ENCODE measurements around the gene SMURF1. TPM values are rescaled to one million over a fixed set of nuclear protein-coding genes. Genes with fewer than 3 reads are reported as not detected.
"Not testable (repeated sequence)": the region's sequence is repeated elsewhere in the genome, so short reads cannot be mapped to it uniquely, and the experiment has no call there.

Gene SMURF1
- total RNA-seq, 1 donor from 2014 or later: 13.5 TPM

- peak; percentile 7 for ATAC-seq
- no peak for DNase-seq (ENCODE audit: low spot score)
Observed at GRCh38 chr7:99123571-99124033, 20.3 kb downstream of the SMURF1 start.

- DNase-seq (ENCODE audit: low spot score): no peak
- peak; percentile 58 for ATAC-seq
Observed at GRCh38 chr7:99122762-99123161, 21.1 kb downstream of the SMURF1 start.

GRCh38 chr7:99121496-99122021 lies 22.3 kb downstream of the SMURF1 start:
- ATAC-seq: no peak

GRCh38 chr7:99120916-99121315 lies 23.0 kb downstream of the SMURF1 start:
- DNase-seq (ENCODE audit: low spot score): no peak
- ATAC-seq: no peak

More at GRCh38 chr7:99121496-99122021, 22.3 kb downstream of the SMURF1 start:
- no peak for DNase-seq (ENCODE audit: low spot score)

GRCh38 chr7:99120501-99120900 lies 23.4 kb downstream of the SMURF1 start:
- DNase-seq (ENCODE audit: low spot score) (no peak), ATAC-seq (no peak)

- no peak for DNase-seq (ENCODE audit: low spot score)
- no peak for ATAC-seq
Observed at GRCh38 chr7:99118077-99118476, 25.8 kb downstream of the SMURF1 start.

- DNase-seq (ENCODE audit: low spot score) (no peak), ATAC-seq (no peak)
Observed at GRCh38 chr7:99116144-99116543, 27.8 kb downstream of the SMURF1 start.

- ATAC-seq: no peak
- no peak for DNase-seq (ENCODE audit: low spot score)
Observed at GRCh38 chr7:99115379-99115778, 28.5 kb downstream of the SMURF1 start.

- ATAC-seq (no peak), DNase-seq (ENCODE audit: low spot score) (no peak)
Observed at GRCh38 chr7:99112979-99113378, 30.9 kb downstream of the SMURF1 start.

GRCh38 chr7:99112097-99112496 lies 31.8 kb downstream of the SMURF1 start:
- ATAC-seq (no peak), DNase-seq (ENCODE audit: low spot score) (no peak)

- no peak for DNase-seq (ENCODE audit: low spot score)
- ATAC-seq: no peak
Observed at GRCh38 chr7:99111591-99111990, 32.3 kb downstream of the SMURF1 start.

GRCh38 chr7:99109108-99110051 lies 34.5 kb downstream of the SMURF1 start:
- no peak for ATAC-seq
- DNase-seq (ENCODE audit: low spot score): no peak

GRCh38 chr7:99108613-99109012 lies 35.3 kb downstream of the SMURF1 start:
- no peak for DNase-seq (ENCODE audit: low spot score)
- no peak for ATAC-seq

- DNase-seq (ENCODE audit: low spot score) (no peak), ATAC-seq (no peak)
Observed at GRCh38 chr7:99106821-99107241, 37.1 kb downstream of the SMURF1 start.

GRCh38 chr7:99106411-99106810 lies 37.5 kb downstream of the SMURF1 start:
- peak; percentile 44 for ATAC-seq
- no peak for DNase-seq (ENCODE audit: low spot score)

GRCh38 chr7:99105756-99106155 lies 38.2 kb downstream of the SMURF1 start:
- ATAC-seq (peak; percentile 80), DNase-seq (ENCODE audit: low spot score) (no peak)

GRCh38 chr7:99104631-99105030 lies 39.3 kb downstream of the SMURF1 start:
- no peak for ATAC-seq
- DNase-seq (ENCODE audit: low spot score): no peak

- not testable (repeated sequence) for DNase-seq (ENCODE audit: low spot score); ATAC-seq
Observed at GRCh38 chr7:99103836-99104235, 40.1 kb downstream of the SMURF1 start.

- ATAC-seq (no peak), DNase-seq (ENCODE audit: low spot score) (no peak)
Observed at GRCh38 chr7:99102809-99103690, 40.9 kb downstream of the SMURF1 start.

- ATAC-seq (no peak), DNase-seq (ENCODE audit: low spot score) (no peak)
Observed at GRCh38 chr7:99102361-99102760, 41.5 kb downstream of the SMURF1 start.

- DNase-seq (ENCODE audit: low spot score); ATAC-seq: not testable (repeated sequence)
Observed at GRCh38 chr7:99101516-99101915, 42.4 kb downstream of the SMURF1 start.

Measured in left lobe of liver (tissue), 2 donors.